ENCODE results near the gene SREBF1.

The SREBF1 gene

GRCh38 chr17:17766077-17766743 lies 70.6 kb downstream of the SREBF1 start:
- no peak for DNase-seq (ENCODE audit: low read depth in 4 of 4, low spot score in 1 of 4)

GRCh38 chr17:17765359-17766076 lies 71.3 kb downstream of the SREBF1 start:
- no peak for DNase-seq (ENCODE audit: low read depth in 4 of 4, low spot score in 1 of 4)

- DNase-seq (ENCODE audit: low read depth in 4 of 4, low spot score in 1 of 4): no peak
These were observed 73.1 kb downstream of the SREBF1 start for GRCh38 chr17:17763734-17764133.

GRCh38 chr17:17763136-17763535 lies 73.7 kb downstream of the SREBF1 start:
- DNase-seq (ENCODE audit: low read depth in 4 of 4, low spot score in 1 of 4): no peak

- DNase-seq (ENCODE audit: low read depth in 4 of 4, low spot score in 1 of 4): no peak
These were observed 74.1 kb downstream of the SREBF1 start for GRCh38 chr17:17762744-17763105.

All from stimulated activated CD4-positive, alpha-beta T cell treated with anti-CD3 and anti-CD28 coated beads, Interleukin-1b, Interleukin-23, amount 100 ng/mL, for 24 hours (primary cell).